ENCODE data around the gene NSFL1C. TPM values are rescaled to one million over a fixed set of nuclear protein-coding genes. Genes with fewer than 3 reads are reported as not detected.

The NSFL1C gene
- total RNA-seq, 6 experiments from 2014 or later = 40.8 to 53.5 (median 43.4) TPM

DNA sequence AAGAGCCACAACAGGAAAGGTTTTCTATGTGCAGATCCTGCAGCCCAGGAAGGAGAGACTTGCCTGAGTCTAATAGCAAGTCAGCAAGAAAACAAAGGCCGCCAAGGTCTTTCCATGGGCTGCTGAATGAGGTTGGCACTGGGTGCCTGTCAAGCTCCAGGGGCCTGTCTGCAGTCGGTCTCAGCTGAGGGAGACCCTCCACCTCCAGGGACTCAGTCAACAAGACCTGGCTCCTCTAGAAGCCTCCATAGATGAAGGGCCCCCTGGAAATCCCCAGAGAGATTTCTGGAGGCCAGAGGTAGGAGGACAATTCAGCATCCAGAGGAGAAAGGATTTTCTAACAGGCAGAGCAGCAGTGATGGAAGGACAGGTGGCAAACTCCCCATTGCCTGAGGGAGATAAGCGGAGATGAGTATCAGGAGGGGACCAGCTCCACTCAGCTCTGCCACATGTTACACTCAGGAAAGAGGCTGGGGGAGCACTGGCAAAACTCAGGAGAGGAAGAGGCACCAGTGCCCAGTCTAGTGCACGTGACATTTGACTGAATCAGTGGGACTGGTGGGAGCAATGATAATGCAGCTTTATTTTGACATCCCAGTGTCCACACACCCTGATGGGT is 40.3 kb downstream of the NSFL1C start:
- DNase-seq = no peak
- Histone ChIP-seq H3K27ac (no peak overlapping the region), H3K27me3 (no peaks in the 10 kb centered on the region), H3K4me1 (no peaks in the 10 kb centered on the region), H3K36me3 (no peaks in the 10 kb centered on the region), H3K9me3 (no peaks in the 10 kb centered on the region), H3K4me3 (no peak overlapping the region)
- ATAC-seq = no peak
- intact Hi-C loops (cut with DNase I) = no loop called here
- TF ChIP-seq POLR2A (IDR thresholded peaks at IDR 0.05) = no peak
- TF ChIP-seq CTCF (IDR thresholded peaks at IDR 0.05) = no peak
- 53% methylated on average over 3 of the region's 4 CpGs for WGBS (ENCODE audit: insufficient coverage, low coverage, low lambda C conversion rate, missing lambda C conversion rate)

DNA sequence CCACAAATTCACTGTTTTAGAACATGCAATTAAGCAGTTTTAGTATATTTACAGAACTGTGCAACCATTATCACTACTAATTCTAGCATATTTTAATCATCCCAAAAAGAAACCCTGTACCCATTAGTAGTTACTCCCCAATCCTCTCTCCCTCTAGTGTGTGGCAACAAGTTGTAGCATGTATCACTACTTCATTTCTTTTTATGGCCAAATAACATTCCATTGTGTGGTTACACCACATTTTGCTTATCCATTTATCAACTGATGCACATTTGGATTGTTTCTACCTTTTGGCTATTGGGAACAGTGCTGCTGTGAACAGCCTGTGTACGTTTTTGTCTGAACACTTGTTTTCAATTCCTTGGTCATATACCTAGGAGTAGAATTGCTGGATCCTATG is 42.3 kb downstream of the NSFL1C start:
- ATAC-seq (no peak), DNase-seq (no peak)
- 20% methylated on average over 1 of the region's 1 CpG for WGBS (ENCODE audit: insufficient coverage, low coverage, low lambda C conversion rate, missing lambda C conversion rate)
- Histone ChIP-seq H3K27ac (no peak overlapping the region), H3K9me3 (no peaks in the 10 kb centered on the region), H3K4me1 (no peaks in the 10 kb centered on the region), H3K36me3 (no peaks in the 10 kb centered on the region), H3K27me3 (no peaks in the 10 kb centered on the region), H3K4me3 (no peak overlapping the region)
- intact Hi-C loops (cut with DNase I) = no loop called here
- TF ChIP-seq POLR2A (IDR thresholded peaks at IDR 0.05) (no peak), CTCF (IDR thresholded peaks at IDR 0.05) (no peak)

GRCh38 chr20:1423625-1424106 is 43.0 kb downstream of the NSFL1C start:
- ATAC-seq = peak in 3 of 4 donors; percentile 27 to 36 (median 32)
- H3K27ac ChIP-seq = no peak overlapping the region
- intact Hi-C loops (cut with DNase I) = no loop called here
- 60% methylated on average over 7 of the region's 7 CpGs for WGBS (ENCODE audit: insufficient coverage, low coverage, low lambda C conversion rate, missing lambda C conversion rate)
- H3K4me1 ChIP-seq = no peaks in the 10 kb centered on the region
- no peaks in the 10 kb centered on the region for H3K9me3 ChIP-seq
- no peaks in the 10 kb centered on the region for H3K36me3 ChIP-seq
- TF ChIP-seq POLR2A (IDR thresholded peaks at IDR 0.05) (no peak), CTCF (IDR thresholded peaks at IDR 0.05) (no peak)
- no peak overlapping the region for H3K4me3 ChIP-seq
- no peak for DNase-seq
- no peaks in the 10 kb centered on the region for H3K27me3 ChIP-seq

DNA sequence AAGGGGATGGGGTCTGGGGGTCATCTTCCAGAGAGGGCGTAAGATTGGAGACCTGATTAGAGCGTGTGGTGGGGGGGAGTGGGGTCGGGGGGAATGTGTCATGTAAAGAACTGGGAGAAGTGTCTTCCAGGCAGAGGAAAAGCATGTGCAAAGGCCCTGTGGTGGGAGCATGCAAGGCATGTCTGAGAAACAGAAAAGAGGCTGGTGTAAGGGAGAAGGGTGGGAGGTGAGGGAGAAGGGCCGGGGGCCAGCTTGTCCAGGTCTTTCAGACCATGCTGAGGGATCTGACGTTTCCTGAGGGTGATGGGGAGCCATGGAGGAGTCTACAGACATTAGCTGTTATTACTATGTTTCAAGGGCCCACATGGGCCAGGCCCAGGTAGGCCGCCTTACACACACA is 43.4 kb downstream of the NSFL1C start:
- Histone ChIP-seq H3K36me3 (no peaks in the 10 kb centered on the region), H3K27me3 (no peaks in the 10 kb centered on the region), H3K4me1 (no peaks in the 10 kb centered on the region), H3K4me3 (no peak overlapping the region), H3K27ac (no peak overlapping the region), H3K9me3 (no peaks in the 10 kb centered on the region)
- 77% methylated on average over 5 of the region's 6 CpGs for WGBS (ENCODE audit: insufficient coverage, low coverage, low lambda C conversion rate, missing lambda C conversion rate)
- intact Hi-C loops (cut with DNase I) = no loop called here
- TF ChIP-seq POLR2A (IDR thresholded peaks at IDR 0.05) (no peak), CTCF (IDR thresholded peaks at IDR 0.05) (no peak)
- DNase-seq (no peak), ATAC-seq (no peak)
